Transverse colon (tissue), 4 donors: ENCODE data around the gene PLCB1. TPM values are rescaled to one million over a fixed set of nuclear protein-coding genes. Genes with fewer than 3 reads are reported as not detected.

Source experiments
- DNase-seq: peaks from one replicate; pipeline ENCODE4 v3.0.0-alpha.2; 2019
- H3K27ac ChIP-seq, 4 donors: fragments of 200-600 bp; sonication (generic); 2 replicates each; pipeline ENCODE4 v1.5.1; 2016 to 2018; ENCODE audit warnings: inconsistent platforms in 4 of 4
- H3K27me3 ChIP-seq: fragments of 200-600 bp; sonication (generic); 2 replicates; pipeline ENCODE4 v1.5.1; 2017; ENCODE audit warnings: inconsistent platforms
- H3K36me3 ChIP-seq, 4 donors: fragments of 200-600 bp; sonication (generic); 2 replicates each; pipeline ENCODE4 v1.5.1; 2017 to 2019; ENCODE audit warnings: inconsistent platforms in 4 of 4
- H3K4me1 ChIP-seq, 4 donors: fragments of 200-600 bp; sonication (generic); 2 replicates each; pipeline ENCODE4 v1.5.1; 2017 to 2020; ENCODE audit warnings: inconsistent platforms in 4 of 4
- H3K4me3 ChIP-seq, 4 donors: fragments of 200-600 bp; sonication (generic); 1 replicate in 1 of 4; 2 replicates in 3 of 4; pipeline versions ENCODE4 v1.5.1 to v1.6.1; 2017 to 2019; ENCODE audit warnings: inconsistent platforms in 4 of 4
- H3K9me3 ChIP-seq, 2 donors: fragments of 200-600 bp; sonication (generic); 2 replicates each; pipeline ENCODE4 v1.5.1; 2017 to 2019; ENCODE audit warnings: inconsistent platforms in 2 of 2
- EP300 ChIP-seq: sonication (generic); formaldehyde crosslinking; IDR thresholded peaks from one replicate; pipeline ENCODE4 v1.6.1; 2017; ENCODE audit warnings: antibody characterized with exemption, low read depth
- POLR2A ChIP-seq: fragments of 450-650 bp; IDR thresholded peaks from one replicate; pipeline ENCODE4 v1.6.1; 2016; ENCODE audit warnings: antibody characterized with exemption, mild to moderate bottlenecking, moderate library complexity
- POLR2AphosphoS5 ChIP-seq, 3 donors: sonication (generic); formaldehyde crosslinking; IDR thresholded peaks; one replicate each; pipeline ENCODE4 v1.6.1; 2016; ENCODE audit warnings: antibody characterized with exemption in 3 of 3
- WGBS, 2 donors: methylation state at CpG; one replicate each; pipeline ENCODE4 v1.1.5; 2018; ENCODE audit warnings: low coverage in 1 of 2; 5-methylcytosine and 5-hydroxymethylcytosine counted together
- in situ Hi-C, 4 donors: fragments of 200-750 bp; cut with MboI; loops; one replicate each; pipeline versions ENCODE4 v1.15.0 to v1.15.1; 2017; ENCODE audit warnings: low sequenced_read_pairs in 3 of 4, low pct_ligation_motif_present in 1 of 4, low pct_unique_long_range_greater_than_20kb in 1 of 4
- intact Hi-C: fragments of 100-400 bp; cut with DNase I; formaldehyde crosslinking; loops from one replicate; pipeline ENCODE4 v1.15.1; 2023; ENCODE audit warnings: low total_unique reads
- total RNA-seq, 4 donors: library from RNA; depleted of rRNA; stranded (reverse); fragments of >200 nt; gene quantifications; one replicate each; pipeline ENCODE4 v1.1.0, GENCODE V29; 2016
- TF ChIP-seq, protein P1 (sequence below), 5 experiments: fragments of 200-600 bp in 3 of 5; fragments of 450-650 bp in 2 of 5; sonication (generic) in 3 of 5; IDR thresholded peaks; 1 replicate in 2 of 5; 2 replicates in 3 of 5; pipeline ENCODE4 v1.5.1; 2016 to 2017; ENCODE audit warnings: antibody characterized with exemption in 5 of 5, inconsistent platforms in 3 of 5, mild to moderate bottlenecking in 2 of 5, moderate library complexity in 1 of 5

The PLCB1 gene
- total RNA-seq, 4 donors from 2014 or later: 13.1 to 18.6 (median 15.8) TPM

DNA sequence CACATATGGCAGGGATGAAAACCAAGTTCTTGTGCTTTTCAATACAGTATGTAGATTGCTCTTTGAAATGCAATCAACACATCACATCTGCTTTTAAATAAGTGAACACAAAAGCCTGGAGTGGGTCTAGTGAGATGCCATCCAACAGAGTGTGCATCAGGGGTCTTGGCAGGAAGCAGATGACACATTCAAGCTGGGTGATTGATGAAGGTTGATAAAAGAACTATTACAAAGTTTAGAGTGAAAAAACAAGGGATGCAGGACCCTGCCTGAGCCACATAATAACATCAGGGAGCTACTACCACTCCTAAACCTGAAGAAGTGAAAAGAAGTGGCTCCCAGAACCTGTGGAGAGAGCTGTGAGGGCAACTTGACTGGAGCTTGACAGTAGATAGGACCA lies 16.6 kb upstream of the PLCB1 start:
- H3K9me3 ChIP-seq: no peaks in the 10 kb centered on the region
- in situ Hi-C loops: no loop called here
- H3K4me1 ChIP-seq: peaks cover 0 to 14% (median 2%) of the 10 kb centered on the region in 4 donors
- H3K27ac ChIP-seq: no peak overlapping the region
- H3K36me3 ChIP-seq: no peaks in the 10 kb centered on the region
- no peaks in the 10 kb centered on the region for H3K27me3 ChIP-seq
- no peak for TF ChIP-seq POLR2A
- TF ChIP-seq POLR2AphosphoS5 (IDR thresholded peaks at IDR 0.05): no peak
- TF ChIP-seq EP300: no peak
- TF ChIP-seq, protein P1, sequence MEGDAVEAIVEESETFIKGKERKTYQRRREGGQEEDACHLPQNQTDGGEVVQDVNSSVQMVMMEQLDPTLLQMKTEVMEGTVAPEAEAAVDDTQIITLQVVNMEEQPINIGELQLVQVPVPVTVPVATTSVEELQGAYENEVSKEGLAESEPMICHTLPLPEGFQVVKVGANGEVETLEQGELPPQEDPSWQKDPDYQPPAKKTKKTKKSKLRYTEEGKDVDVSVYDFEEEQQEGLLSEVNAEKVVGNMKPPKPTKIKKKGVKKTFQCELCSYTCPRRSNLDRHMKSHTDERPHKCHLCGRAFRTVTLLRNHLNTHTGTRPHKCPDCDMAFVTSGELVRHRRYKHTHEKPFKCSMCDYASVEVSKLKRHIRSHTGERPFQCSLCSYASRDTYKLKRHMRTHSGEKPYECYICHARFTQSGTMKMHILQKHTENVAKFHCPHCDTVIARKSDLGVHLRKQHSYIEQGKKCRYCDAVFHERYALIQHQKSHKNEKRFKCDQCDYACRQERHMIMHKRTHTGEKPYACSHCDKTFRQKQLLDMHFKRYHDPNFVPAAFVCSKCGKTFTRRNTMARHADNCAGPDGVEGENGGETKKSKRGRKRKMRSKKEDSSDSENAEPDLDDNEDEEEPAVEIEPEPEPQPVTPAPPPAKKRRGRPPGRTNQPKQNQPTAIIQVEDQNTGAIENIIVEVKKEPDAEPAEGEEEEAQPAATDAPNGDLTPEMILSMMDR (IDR thresholded peaks at IDR 0.05): no peak
- H3K4me3 ChIP-seq: no peak overlapping the region
- intact Hi-C loops: no loop called here
- no peak for DNase-seq

DNA sequence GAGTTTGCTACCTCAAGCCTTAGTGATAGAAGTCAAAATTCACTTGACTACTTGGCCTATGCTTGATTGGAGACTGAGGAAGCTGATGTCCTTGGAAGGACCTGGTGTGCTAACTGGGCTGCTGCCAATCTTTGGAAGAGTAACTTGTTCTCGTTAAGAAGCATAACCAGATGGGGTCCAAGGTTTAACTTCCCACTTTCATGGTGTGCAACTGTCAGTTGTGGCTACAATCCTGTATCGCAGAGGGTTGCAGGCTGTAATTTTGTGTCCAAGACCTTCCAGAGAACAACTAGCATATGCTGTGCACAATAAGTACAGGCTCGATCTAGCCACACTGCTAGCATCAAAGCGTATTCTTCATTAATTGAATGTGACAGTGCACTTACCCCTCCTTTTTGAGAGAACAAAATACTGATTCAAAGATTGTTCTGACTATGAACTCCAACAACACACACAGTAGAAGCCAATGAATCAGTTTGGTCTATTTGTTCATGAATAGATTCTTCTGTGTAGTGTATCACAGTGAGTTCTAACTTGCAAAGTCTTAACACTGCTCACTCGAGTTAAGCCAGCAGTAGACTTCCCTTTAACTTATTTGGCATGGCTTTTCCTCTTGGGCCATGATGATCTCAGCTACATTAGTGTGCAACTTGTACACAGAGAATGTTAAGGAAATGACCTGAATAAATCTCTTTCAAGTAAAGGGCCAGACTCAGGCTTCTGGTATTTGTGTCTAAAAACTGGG lies 15.8 kb upstream of the PLCB1 start:
- 38 to 44% methylated on average over 5 of the region's 5 CpGs for WGBS, 2 donors
- TF ChIP-seq, protein P1 (IDR thresholded peaks at IDR 0.05): no peak
- no peak for TF ChIP-seq EP300
- TF ChIP-seq POLR2AphosphoS5 (IDR thresholded peaks at IDR 0.05): no peak
- TF ChIP-seq POLR2A: no peak
- no peaks in the 10 kb centered on the region for H3K9me3 ChIP-seq
- no peaks in the 10 kb centered on the region for H3K27me3 ChIP-seq
- peak overlapping the region in 3 of 4 donors; percentile 42 to 52 (median 42) for H3K27ac ChIP-seq
- intact Hi-C loops (no loop called here), in situ Hi-C loops (no loop called here)
- H3K4me1 ChIP-seq: peaks cover 0 to 14% (median 2%) of the 10 kb centered on the region in 4 donors
- H3K36me3 ChIP-seq: no peaks in the 10 kb centered on the region
- DNase-seq: no peak
- H3K4me3 ChIP-seq: no peak overlapping the region

DNA sequence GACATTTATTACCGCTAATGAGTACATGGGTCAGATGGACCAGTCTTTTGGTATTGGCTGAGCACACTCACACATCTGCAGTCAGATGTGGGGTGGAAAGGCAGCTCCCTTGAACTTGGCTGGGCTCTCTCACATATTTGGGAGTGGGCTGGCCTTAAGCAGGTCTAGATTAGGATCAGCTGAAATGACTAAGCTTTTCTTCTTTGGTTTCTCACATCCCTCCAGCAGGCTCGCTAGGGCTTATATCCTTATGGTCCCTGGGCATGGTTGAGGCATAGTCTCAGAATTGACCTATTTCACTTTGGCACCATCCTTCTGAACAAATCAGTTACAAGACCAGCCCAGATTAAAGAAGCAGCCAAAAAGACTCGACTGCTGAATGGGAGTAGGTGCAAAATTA lies 14.4 kb upstream of the PLCB1 start:
- H3K27ac ChIP-seq: peak overlapping the region in 3 of 4 donors; percentile 11 to 42 (median 33)
- no peaks in the 10 kb centered on the region for H3K36me3 ChIP-seq
- no peak for DNase-seq
- intact Hi-C loops (no loop called here), in situ Hi-C loops (no loop called here)
- H3K4me1 ChIP-seq: peaks cover 0 to 14% (median 2%) of the 10 kb centered on the region in 4 donors
- no peak overlapping the region for H3K4me3 ChIP-seq
- H3K9me3 ChIP-seq: no peaks in the 10 kb centered on the region
- TF ChIP-seq, protein P1 (IDR thresholded peaks at IDR 0.05): no peak
- TF ChIP-seq EP300 (no peak), POLR2A (no peak)
- 69 to 73% methylated on average over 3 of the region's 3 CpGs for WGBS, 2 donors
- no peaks in the 10 kb centered on the region for H3K27me3 ChIP-seq

DNA sequence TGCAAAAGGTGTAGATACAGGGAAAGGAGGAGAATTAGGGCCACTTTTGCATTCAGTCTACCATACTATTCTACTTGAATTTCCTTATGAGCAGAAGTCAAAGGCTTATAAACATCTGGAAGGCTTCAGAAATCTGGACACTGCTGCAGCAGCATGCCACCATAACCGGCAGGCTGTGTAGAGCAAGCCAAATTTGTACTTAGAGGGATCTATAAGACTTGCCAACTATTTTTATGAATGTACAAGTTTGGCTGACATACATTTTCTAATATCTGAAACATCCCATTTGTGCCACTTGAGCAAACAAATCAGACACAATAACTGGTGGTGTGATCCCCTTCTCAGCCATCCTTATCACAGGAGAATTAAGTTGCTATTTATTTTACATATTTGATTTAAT lies 14.0 kb upstream of the PLCB1 start:
- H3K4me3 ChIP-seq: no peak overlapping the region
- no peaks in the 10 kb centered on the region for H3K36me3 ChIP-seq
- in situ Hi-C loops: no loop called here
- no peaks in the 10 kb centered on the region for H3K9me3 ChIP-seq
- intact Hi-C loops: no loop called here
- DNase-seq: no peak
- 50 to 71% methylated on average over 1 of the region's 1 CpG for WGBS, 2 donors
- TF ChIP-seq EP300 (no peak), POLR2AphosphoS5 (IDR thresholded peaks at IDR 0.05) (no peak), POLR2A (no peak)
- TF ChIP-seq, protein P1 (IDR thresholded peaks at IDR 0.05): no peak
- H3K27ac ChIP-seq: peak overlapping the region in 2 of 4 donors; percentile 33 to 42
- peaks cover 0 to 14% (median 2%) of the 10 kb centered on the region in 4 donors for H3K4me1 ChIP-seq
- H3K27me3 ChIP-seq: no peaks in the 10 kb centered on the region
